Tibial nerve (tissue), 4 donors: ENCODE measurements around the gene THOC6.
"Not testable (repeated sequence)": the region's sequence is repeated elsewhere in the genome, so short reads cannot be mapped to it uniquely, and the experiment has no call there.

Experiments
- EP300 ChIP-seq, 2 donors: sonication (generic); formaldehyde crosslinking; IDR thresholded peaks; one replicate each; pipeline ENCODE4 v1.6.1; 2017; ENCODE audit warnings: antibody characterized with exemption in 2 of 2, mild to moderate bottlenecking in 1 of 2
- POLR2A ChIP-seq, 2 donors: fragments of 450-650 bp; IDR thresholded peaks; one replicate each; pipeline ENCODE4 v1.6.1; 2017; ENCODE audit warnings: antibody characterized with exemption in 2 of 2, mild to moderate bottlenecking in 2 of 2, moderate library complexity in 2 of 2
- TF ChIP-seq, protein P1 (sequence below), 5 experiments: fragments of 200-600 bp in 3 of 5; fragments of 450-650 bp in 2 of 5; sonication (generic) in 3 of 5; IDR thresholded peaks; one replicate each; pipeline ENCODE4 v1.5.1; 2016 to 2019; ENCODE audit warnings: antibody characterized with exemption in 5 of 5, mild to moderate bottlenecking in 3 of 5, moderate library complexity in 2 of 5

DNA sequence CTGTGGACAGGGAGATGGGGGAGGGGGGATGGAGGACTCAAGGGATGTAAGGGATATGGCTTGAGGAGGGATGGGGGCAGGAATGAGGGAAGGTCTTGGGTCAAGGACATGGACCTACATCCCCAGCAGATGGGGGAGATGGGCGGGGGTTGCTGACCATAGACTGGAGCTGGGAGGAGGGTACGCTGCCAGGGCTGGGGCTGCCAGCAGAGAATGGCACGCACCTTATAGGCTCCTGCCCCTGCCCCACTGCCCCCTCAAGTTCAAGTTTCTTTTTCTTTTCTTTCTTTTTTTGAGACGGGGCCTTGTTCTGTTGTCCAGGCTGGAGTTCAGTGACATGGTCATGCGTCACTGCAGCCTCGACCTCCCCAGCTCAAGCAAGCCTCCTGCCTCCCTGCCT is 52.1 kb downstream of the THOC6 start:
- TF ChIP-seq, protein P1, sequence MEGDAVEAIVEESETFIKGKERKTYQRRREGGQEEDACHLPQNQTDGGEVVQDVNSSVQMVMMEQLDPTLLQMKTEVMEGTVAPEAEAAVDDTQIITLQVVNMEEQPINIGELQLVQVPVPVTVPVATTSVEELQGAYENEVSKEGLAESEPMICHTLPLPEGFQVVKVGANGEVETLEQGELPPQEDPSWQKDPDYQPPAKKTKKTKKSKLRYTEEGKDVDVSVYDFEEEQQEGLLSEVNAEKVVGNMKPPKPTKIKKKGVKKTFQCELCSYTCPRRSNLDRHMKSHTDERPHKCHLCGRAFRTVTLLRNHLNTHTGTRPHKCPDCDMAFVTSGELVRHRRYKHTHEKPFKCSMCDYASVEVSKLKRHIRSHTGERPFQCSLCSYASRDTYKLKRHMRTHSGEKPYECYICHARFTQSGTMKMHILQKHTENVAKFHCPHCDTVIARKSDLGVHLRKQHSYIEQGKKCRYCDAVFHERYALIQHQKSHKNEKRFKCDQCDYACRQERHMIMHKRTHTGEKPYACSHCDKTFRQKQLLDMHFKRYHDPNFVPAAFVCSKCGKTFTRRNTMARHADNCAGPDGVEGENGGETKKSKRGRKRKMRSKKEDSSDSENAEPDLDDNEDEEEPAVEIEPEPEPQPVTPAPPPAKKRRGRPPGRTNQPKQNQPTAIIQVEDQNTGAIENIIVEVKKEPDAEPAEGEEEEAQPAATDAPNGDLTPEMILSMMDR (IDR thresholded peaks at IDR 0.05) = not testable (repeated sequence)
- TF ChIP-seq POLR2A, EP300 (IDR thresholded peaks at IDR 0.05): not testable (repeated sequence)
